HG02885 (cell line): ENCODE results near the gene SHMT2.

ENCODE experiments used
- ATAC-seq: cut with Tn5 transposase; IDR thresholded peaks from one replicate; pipeline ENCODE4 v1.9.1; 2021; ENCODE audit warnings: mild to moderate bottlenecking; ENCODE audit not compliant: unreplicated experiment, poor library complexity

The SHMT2 gene

GRCh38 chr12:57196439-57196838 is 33.1 kb upstream of the SHMT2 start:
- ATAC-seq: no peak

- ATAC-seq: no peak
Observed at GRCh38 chr12:57196956-57197355, 32.6 kb upstream of the SHMT2 start.

GRCh38 chr12:57198329-57198728 is 31.2 kb upstream of the SHMT2 start:
- no peak for ATAC-seq

GRCh38 chr12:57199191-57199590 is 30.3 kb upstream of the SHMT2 start:
- ATAC-seq: no peak

GRCh38 chr12:57200497-57200896 is 29.0 kb upstream of the SHMT2 start:
- no peak for ATAC-seq

- no peak for ATAC-seq
Observed at GRCh38 chr12:57201219-57201618, 28.3 kb upstream of the SHMT2 start.

- ATAC-seq: no peak
Observed at GRCh38 chr12:57201631-57202030, 27.9 kb upstream of the SHMT2 start.

- ATAC-seq: no peak
Observed at GRCh38 chr12:57202321-57202720, 27.2 kb upstream of the SHMT2 start.

- no peak for ATAC-seq
Observed at GRCh38 chr12:57203201-57203600, 26.3 kb upstream of the SHMT2 start.

GRCh38 chr12:57203791-57204190 is 25.7 kb upstream of the SHMT2 start:
- ATAC-seq: no peak

- ATAC-seq: no peak
Observed at GRCh38 chr12:57204454-57204853, 25.1 kb upstream of the SHMT2 start.

- no peak for ATAC-seq
Observed at GRCh38 chr12:57205186-57205585, 24.3 kb upstream of the SHMT2 start.

GRCh38 chr12:57205931-57206330 is 23.6 kb upstream of the SHMT2 start:
- no peak for ATAC-seq

- ATAC-seq: no peak
Observed at GRCh38 chr12:57207731-57208630, 21.5 kb upstream of the SHMT2 start.

- ATAC-seq: no peak
Observed at GRCh38 chr12:57208631-57209282, 20.8 kb upstream of the SHMT2 start.

GRCh38 chr12:57209916-57210315 is 19.6 kb upstream of the SHMT2 start:
- ATAC-seq: no peak

- no peak for ATAC-seq
Observed at GRCh38 chr12:57210461-57210860, 19.1 kb upstream of the SHMT2 start.

- ATAC-seq: no peak
Observed at GRCh38 chr12:57210926-57211692, 18.4 kb upstream of the SHMT2 start.

- no peak for ATAC-seq
Observed at GRCh38 chr12:57211791-57212700, 17.5 kb upstream of the SHMT2 start.

- no peak for ATAC-seq
Observed at GRCh38 chr12:57212701-57213057, 16.8 kb upstream of the SHMT2 start.
